ENCODE data around the gene AGAP2. TPM values are rescaled to one million over a fixed set of nuclear protein-coding genes. Genes with fewer than 3 reads are reported as not detected.

The AGAP2 gene
- total and polyA plus RNA-seq, 2 donors (not counting 1 experiment from before 2014, with no cell fraction given) = 22.2 to 27.0 TPM

DNA sequence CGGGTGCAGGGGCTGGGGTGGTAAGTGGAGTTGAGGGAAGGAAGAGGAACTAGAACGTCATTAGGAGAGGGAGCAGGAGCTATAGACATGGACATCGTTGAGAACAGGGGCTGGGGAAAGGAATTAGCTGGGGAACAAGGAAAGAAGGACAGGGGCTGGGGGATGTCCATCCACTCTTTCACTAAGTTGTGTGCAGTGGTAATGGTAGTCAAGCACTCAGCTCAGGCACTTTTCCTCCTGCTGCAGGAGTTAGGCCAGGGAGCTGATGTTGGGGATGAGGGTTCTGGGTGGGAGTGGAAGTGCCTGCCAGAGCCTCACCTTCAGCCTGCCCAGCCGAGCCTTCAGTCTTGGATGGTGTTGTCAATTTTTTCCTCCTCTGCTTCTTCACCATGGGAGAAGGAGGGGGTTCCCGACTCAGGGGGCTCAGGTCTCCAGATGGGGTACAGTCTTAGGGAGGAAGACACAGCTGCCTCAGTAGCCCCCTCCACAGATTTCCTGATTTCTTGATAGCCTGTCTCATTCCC, 9.2 kb downstream of the AGAP2 start:
- no peak overlapping the region for H3K27ac ChIP-seq (ENCODE audit: low read length in 2 of 2)
- CTCF ChIA-PET = interaction anchor here (0.7 kb wide), 1 partner anchor 11 kb away, joined by 3 read pairs; no protein-coding TSS in a partner anchor
- H3K9me3 ChIP-seq (ENCODE audit: control extremely low read depth in 1 of 3, control insufficient read depth in 2 of 3, insufficient read depth in 1 of 3, low read length in 2 of 3) = peaks cover 0 to 7% (median 0%) of the 10 kb centered on the region in 3 donors
- Mint-ChIP-seq H3K4me1 (peaks cover 10% of the 10 kb centered on the region), H3K27ac (peak overlapping the region; percentile 21), H3K4me3 (no peak overlapping the region), H3K9me3 (ENCODE audit: insufficient read depth) (no peaks in the 10 kb centered on the region), H3K27me3 (no peaks in the 10 kb centered on the region)
- H3K4me1 ChIP-seq (ENCODE audit: control insufficient read depth in 2 of 2, insufficient read depth in 2 of 2, low read length in 2 of 2) = peaks cover 8 to 16% of the 10 kb centered on the region in 2 donors
- no peaks in the 10 kb centered on the region for H3K79me2 ChIP-seq (ENCODE audit: control insufficient read depth, insufficient read depth, low read length)
- H3K4me3 ChIP-seq (ENCODE audit: control extremely low read depth in 1 of 5, extremely low read depth in 1 of 5, insufficient read depth in 1 of 5, low read depth in 2 of 5, low read length in 4 of 5) = no peak overlapping the region
- peaks cover 7% of the 10 kb centered on the region for H4K20me1 ChIP-seq (ENCODE audit: control insufficient read depth, insufficient read depth, low read length, poor library complexity, severe bottlenecking)
- no peak overlapping the region for H2AFZ ChIP-seq (ENCODE audit: insufficient read depth, low read depth, low read length, poor library complexity, severe bottlenecking)
- intact Hi-C loops (cut with micrococcal nuclease) = no loop called here
- TF ChIP-seq, protein P1, sequence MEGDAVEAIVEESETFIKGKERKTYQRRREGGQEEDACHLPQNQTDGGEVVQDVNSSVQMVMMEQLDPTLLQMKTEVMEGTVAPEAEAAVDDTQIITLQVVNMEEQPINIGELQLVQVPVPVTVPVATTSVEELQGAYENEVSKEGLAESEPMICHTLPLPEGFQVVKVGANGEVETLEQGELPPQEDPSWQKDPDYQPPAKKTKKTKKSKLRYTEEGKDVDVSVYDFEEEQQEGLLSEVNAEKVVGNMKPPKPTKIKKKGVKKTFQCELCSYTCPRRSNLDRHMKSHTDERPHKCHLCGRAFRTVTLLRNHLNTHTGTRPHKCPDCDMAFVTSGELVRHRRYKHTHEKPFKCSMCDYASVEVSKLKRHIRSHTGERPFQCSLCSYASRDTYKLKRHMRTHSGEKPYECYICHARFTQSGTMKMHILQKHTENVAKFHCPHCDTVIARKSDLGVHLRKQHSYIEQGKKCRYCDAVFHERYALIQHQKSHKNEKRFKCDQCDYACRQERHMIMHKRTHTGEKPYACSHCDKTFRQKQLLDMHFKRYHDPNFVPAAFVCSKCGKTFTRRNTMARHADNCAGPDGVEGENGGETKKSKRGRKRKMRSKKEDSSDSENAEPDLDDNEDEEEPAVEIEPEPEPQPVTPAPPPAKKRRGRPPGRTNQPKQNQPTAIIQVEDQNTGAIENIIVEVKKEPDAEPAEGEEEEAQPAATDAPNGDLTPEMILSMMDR (IDR thresholded peaks at IDR 0.05) = no peak
- TF ChIP-seq EZH2 (IDR thresholded peaks at IDR 0.05; ENCODE audit: borderline replicate concordance, insufficient read depth, low read depth, low read length, poor library complexity, severe bottlenecking) = no peak
- no peak overlapping the region for H3K4me2 ChIP-seq (replicated peaks; ENCODE audit: low read depth, low read length, poor library complexity, severe bottlenecking)
- ATAC-seq (ENCODE audit: low read depth) (no peak), DNase-seq (no peak)
- POLR2A ChIA-PET = no interaction called here
- 71% methylated on average over 3 of the region's 5 CpGs for WGBS (ENCODE audit: insufficient coverage)
- H3K36me3 ChIP-seq (replicated peaks in 1 of 2; ENCODE audit: control extremely low read depth in 1 of 2, control insufficient read depth in 1 of 2, extremely low read depth in 1 of 2, insufficient read depth in 2 of 2, low read length in 1 of 2) = peaks cover 0 to 77% of the 10 kb centered on the region in 2 experiments
- no peaks in the 10 kb centered on the region for H3K27me3 ChIP-seq (replicated peaks in 1 of 4; ENCODE audit: control extremely low read depth in 1 of 4, control insufficient read depth in 3 of 4, insufficient read depth in 4 of 4, low read length in 3 of 4)
- no peak overlapping the region for H3K9ac ChIP-seq (ENCODE audit: low read length)

GRCh38 chr12:57727758-57728395, 10.7 kb downstream of the AGAP2 start:
- 96% methylated on average over 15 of the region's 21 CpGs for WGBS (ENCODE audit: insufficient coverage)
- H3K27me3 Mint-ChIP-seq = no peaks in the 10 kb centered on the region
- Histone ChIP-seq H3K4me1 (ENCODE audit: control insufficient read depth in 2 of 2, insufficient read depth in 2 of 2, low read length in 2 of 2) (peaks cover 8 to 16% of the 10 kb centered on the region in 2 donors), H3K79me2 (ENCODE audit: control insufficient read depth, insufficient read depth, low read length) (no peaks in the 10 kb centered on the region), H3K9me3 (ENCODE audit: control extremely low read depth in 1 of 3, control insufficient read depth in 2 of 3, insufficient read depth in 1 of 3, low read length in 2 of 3) (peaks cover 0 to 7% (median 0%) of the 10 kb centered on the region in 3 donors), H2AFZ (ENCODE audit: insufficient read depth, low read depth, low read length, poor library complexity, severe bottlenecking) (no peak overlapping the region), H3K4me3 (ENCODE audit: control extremely low read depth in 1 of 5, extremely low read depth in 1 of 5, insufficient read depth in 1 of 5, low read depth in 2 of 5, low read length in 4 of 5) (no peak overlapping the region), H3K4me2 (replicated peaks; ENCODE audit: low read depth, low read length, poor library complexity, severe bottlenecking) (no peak overlapping the region), H3K27me3 (replicated peaks in 1 of 4; ENCODE audit: control extremely low read depth in 1 of 4, control insufficient read depth in 3 of 4, insufficient read depth in 4 of 4, low read length in 3 of 4) (no peaks in the 10 kb centered on the region), H4K20me1 (ENCODE audit: control insufficient read depth, insufficient read depth, low read length, poor library complexity, severe bottlenecking) (peaks cover 7% of the 10 kb centered on the region), H3K27ac (ENCODE audit: low read length in 2 of 2) (no peak overlapping the region), H3K36me3 (replicated peaks in 1 of 2; ENCODE audit: control extremely low read depth in 1 of 2, control insufficient read depth in 1 of 2, extremely low read depth in 1 of 2, insufficient read depth in 2 of 2, low read length in 1 of 2) (peaks cover 0 to 62% of the 10 kb centered on the region in 2 experiments), H3K9ac (ENCODE audit: low read length) (no peak overlapping the region)
- DNase-seq (no peak), ATAC-seq (ENCODE audit: low read depth) (no peak)
- ChIA-PET POLR2A (no interaction called here), CTCF (no interaction called here)
- H3K9me3 Mint-ChIP-seq (ENCODE audit: insufficient read depth) = no peaks in the 10 kb centered on the region
- intact Hi-C loops (cut with micrococcal nuclease) = no loop called here
- no peak overlapping the region for H3K4me3 Mint-ChIP-seq
- peaks cover 16% of the 10 kb centered on the region for H3K4me1 Mint-ChIP-seq
- no peak overlapping the region for H3K27ac Mint-ChIP-seq
- TF ChIP-seq, protein P1 (IDR thresholded peaks at IDR 0.05) = no peak
- no peak for TF ChIP-seq EZH2 (IDR thresholded peaks at IDR 0.05; ENCODE audit: borderline replicate concordance, insufficient read depth, low read depth, low read length, poor library complexity, severe bottlenecking)
